Parathyroid adenoma (tissue), 2 donors: ENCODE results near the gene CYYR1.
"Not testable (repeated sequence)": the region's sequence is repeated elsewhere in the genome, so short reads cannot be mapped to it uniquely, and the experiment has no call there.

Source experiments
- H2AFZ ChIP-seq: fragments of 300-600 bp; sonication (generic); one replicate; pipeline ENCODE4 v1.7.0; 2017; ENCODE audit warnings: antibody characterized with exemption, mild to moderate bottlenecking
- H3K27ac ChIP-seq: fragments of 300-600 bp; sonication (generic); one replicate; pipeline ENCODE4 v1.7.0; 2017
- H3K27me3 ChIP-seq: fragments of 300-600 bp; sonication (generic); one replicate; pipeline ENCODE4 v1.7.0; 2017; ENCODE audit warnings: low read length; ENCODE audit not compliant: control insufficient read depth, insufficient read depth
- H3K36me3 ChIP-seq: fragments of 300-600 bp; sonication (generic); one replicate; pipeline ENCODE4 v1.7.0; 2017; ENCODE audit warnings: low read length; ENCODE audit not compliant: control insufficient read depth, insufficient read depth
- H3K4me1 ChIP-seq: fragments of 300-600 bp; sonication (generic); one replicate; pipeline ENCODE4 v1.7.0; 2017; ENCODE audit warnings: control low read depth
- H3K4me2 ChIP-seq: fragments of 300-600 bp; sonication (generic); one replicate; pipeline ENCODE4 v1.7.0; 2017; ENCODE audit warnings: low read length
- H3K4me3 ChIP-seq: fragments of 300-600 bp; sonication (generic); one replicate; pipeline ENCODE4 v1.7.0; 2017; ENCODE audit warnings: low read depth, low read length
- H3K79me2 ChIP-seq: fragments of 300-600 bp; sonication (generic); one replicate; pipeline ENCODE4 v1.7.0; 2017; ENCODE audit warnings: control low read depth
- H3K9ac ChIP-seq: fragments of 300-600 bp; sonication (generic); one replicate; pipeline ENCODE4 v1.7.0; 2017; ENCODE audit warnings: mild to moderate bottlenecking
- H3K9me3 ChIP-seq: fragments of 300-600 bp; sonication (generic); one replicate; pipeline ENCODE4 v1.7.0; 2017; ENCODE audit warnings: low read length; ENCODE audit not compliant: control insufficient read depth
- TF ChIP-seq, protein P1 (sequence below): fragments of 300-600 bp; sonication (generic); IDR thresholded peaks from one replicate; pipeline ENCODE4 v1.7.0; 2017; ENCODE audit warnings: antibody characterized with exemption, mild to moderate bottlenecking
- donor health status: primary hyperparathyroidism.

CYYR1 gene

DNA sequence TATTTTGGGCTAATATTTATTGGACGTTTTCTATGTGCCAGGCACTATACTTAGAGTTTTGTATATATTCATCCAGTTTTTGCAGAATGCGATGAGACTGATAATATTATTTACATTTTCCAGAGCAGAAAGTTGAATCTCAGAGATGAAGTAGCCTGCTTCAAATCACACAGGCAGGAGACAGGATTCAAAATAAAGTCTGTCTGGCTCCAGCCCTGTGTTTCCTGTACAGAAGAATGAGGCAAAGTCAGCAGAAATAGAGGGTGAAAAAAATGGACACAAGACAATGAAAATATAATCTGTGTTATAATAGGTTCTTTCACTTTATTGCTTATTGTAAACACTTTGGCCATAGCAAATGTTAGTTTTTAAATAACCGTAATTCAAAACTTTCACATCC is 107.2 kb downstream of the CYYR1 start:
- Histone ChIP-seq H3K4me3 (no peak overlapping the region), H3K4me2 (no peak overlapping the region), H3K79me2 (no peaks in the 10 kb centered on the region), H3K9ac (no peak overlapping the region), H3K36me3 (no peaks in the 10 kb centered on the region), H3K9me3 (no peaks in the 10 kb centered on the region), H3K27ac (no peak overlapping the region), H3K4me1 (no peaks in the 10 kb centered on the region), H3K27me3 (no peaks in the 10 kb centered on the region), H2AFZ (no peak overlapping the region)
- TF ChIP-seq, protein P1, sequence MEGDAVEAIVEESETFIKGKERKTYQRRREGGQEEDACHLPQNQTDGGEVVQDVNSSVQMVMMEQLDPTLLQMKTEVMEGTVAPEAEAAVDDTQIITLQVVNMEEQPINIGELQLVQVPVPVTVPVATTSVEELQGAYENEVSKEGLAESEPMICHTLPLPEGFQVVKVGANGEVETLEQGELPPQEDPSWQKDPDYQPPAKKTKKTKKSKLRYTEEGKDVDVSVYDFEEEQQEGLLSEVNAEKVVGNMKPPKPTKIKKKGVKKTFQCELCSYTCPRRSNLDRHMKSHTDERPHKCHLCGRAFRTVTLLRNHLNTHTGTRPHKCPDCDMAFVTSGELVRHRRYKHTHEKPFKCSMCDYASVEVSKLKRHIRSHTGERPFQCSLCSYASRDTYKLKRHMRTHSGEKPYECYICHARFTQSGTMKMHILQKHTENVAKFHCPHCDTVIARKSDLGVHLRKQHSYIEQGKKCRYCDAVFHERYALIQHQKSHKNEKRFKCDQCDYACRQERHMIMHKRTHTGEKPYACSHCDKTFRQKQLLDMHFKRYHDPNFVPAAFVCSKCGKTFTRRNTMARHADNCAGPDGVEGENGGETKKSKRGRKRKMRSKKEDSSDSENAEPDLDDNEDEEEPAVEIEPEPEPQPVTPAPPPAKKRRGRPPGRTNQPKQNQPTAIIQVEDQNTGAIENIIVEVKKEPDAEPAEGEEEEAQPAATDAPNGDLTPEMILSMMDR, result no peak

DNA sequence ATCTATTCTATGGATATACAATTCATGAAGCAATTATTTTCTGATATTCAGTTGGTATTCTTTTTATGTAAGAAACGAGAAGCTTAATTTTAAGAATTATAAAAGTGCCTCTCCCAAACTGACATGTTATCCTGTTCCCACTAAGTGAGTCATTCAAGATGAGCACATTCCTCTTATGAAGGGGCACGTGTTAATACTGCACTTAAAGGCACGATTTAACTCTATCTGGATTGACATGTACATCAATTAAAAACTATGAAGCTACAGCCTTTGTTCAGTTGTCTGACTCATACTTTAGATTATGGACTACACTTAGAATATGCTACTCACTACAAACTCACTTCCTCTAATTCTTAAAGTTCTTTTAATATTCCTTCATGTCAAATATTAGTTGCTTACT is 111.6 kb downstream of the CYYR1 start:
- Histone ChIP-seq H3K4me2 (no peak overlapping the region), H3K36me3 (no peaks in the 10 kb centered on the region), H3K9ac (no peak overlapping the region), H3K27me3 (no peaks in the 10 kb centered on the region), H3K27ac (no peak overlapping the region), H3K79me2 (no peaks in the 10 kb centered on the region), H2AFZ (no peak overlapping the region), H3K9me3 (no peaks in the 10 kb centered on the region), H3K4me3 (no peak overlapping the region), H3K4me1 (no peaks in the 10 kb centered on the region)
- TF ChIP-seq, protein P1, result no peak

DNA sequence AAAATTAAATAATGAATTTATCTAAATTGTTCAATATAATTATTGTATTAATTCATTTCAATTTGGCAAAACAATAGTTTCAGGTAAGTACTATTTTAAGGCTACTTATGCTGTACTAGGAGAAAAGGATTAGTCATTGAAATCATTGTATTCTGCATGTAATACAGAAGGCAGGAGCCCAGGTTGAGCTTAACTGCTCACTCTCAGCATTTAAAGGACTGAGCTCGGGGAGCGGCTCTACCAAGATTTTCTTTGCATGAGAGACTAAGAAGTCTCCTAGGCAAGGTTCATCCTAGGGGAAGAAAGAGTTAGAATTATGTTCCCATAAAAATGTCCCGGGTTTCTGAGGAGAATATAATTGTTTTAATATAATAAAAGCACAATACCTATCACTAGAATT is 112.5 kb downstream of the CYYR1 start:
- TF ChIP-seq, protein P1, result no peak
- H3K36me3 ChIP-seq, result no peaks in the 10 kb centered on the region
- H3K27me3 ChIP-seq, result no peaks in the 10 kb centered on the region
- H3K9ac ChIP-seq, result no peak overlapping the region
- H3K27ac ChIP-seq, result no peak overlapping the region
- no peaks in the 10 kb centered on the region for H3K79me2 ChIP-seq
- H3K4me2 ChIP-seq, result no peak overlapping the region
- no peaks in the 10 kb centered on the region for H3K9me3 ChIP-seq
- H2AFZ ChIP-seq, result no peak overlapping the region
- H3K4me3 ChIP-seq, result no peak overlapping the region
- no peaks in the 10 kb centered on the region for H3K4me1 ChIP-seq

DNA sequence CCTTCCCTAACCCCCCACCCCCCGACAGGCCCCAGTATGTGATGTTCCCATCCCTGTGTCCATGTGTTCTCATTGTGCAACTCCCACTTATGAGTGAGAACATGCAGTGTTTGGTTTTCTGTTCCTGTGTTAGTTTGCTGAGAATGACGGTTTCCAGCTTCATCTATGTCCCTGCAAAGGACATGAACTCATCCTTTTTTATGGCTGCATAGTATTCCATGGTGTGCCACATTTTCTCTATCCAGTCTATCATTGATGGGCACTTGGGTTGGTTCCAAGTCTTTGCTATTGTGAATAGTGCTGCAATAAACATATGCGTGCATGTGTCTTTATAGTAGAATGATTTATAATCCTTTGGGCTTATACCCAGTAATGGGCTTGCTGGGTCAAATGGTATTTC is 114.2 kb downstream of the CYYR1 start:
- H2AFZ ChIP-seq, H3K9ac ChIP-seq, H3K4me1 ChIP-seq, H3K79me2 ChIP-seq, H3K9me3 ChIP-seq, H3K4me3 ChIP-seq, H3K36me3 ChIP-seq, H3K4me2 ChIP-seq, H3K27me3 ChIP-seq, H3K27ac ChIP-seq: not testable (repeated sequence)

DNA sequence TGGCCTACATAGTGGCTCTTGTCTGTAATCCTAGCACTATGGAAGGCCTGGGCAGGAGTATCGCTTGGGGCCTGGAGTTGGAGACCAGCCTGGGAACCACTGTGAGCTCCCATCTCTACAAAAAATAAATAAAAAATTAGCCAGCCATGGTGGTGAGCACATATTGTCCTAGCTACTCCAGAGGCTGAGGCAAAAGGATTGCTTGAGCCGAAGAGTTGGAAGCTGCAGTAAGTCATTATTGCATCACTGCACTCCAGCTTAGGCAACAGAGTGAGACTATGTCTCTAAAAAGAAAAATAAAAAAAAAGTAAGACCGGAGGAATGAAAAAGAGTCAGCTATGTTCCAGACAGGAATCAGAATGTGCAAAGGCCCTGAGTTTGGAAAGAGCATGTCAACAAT is 115.3 kb downstream of the CYYR1 start:
- no peak overlapping the region for H2AFZ ChIP-seq
- no peak overlapping the region for H3K27ac ChIP-seq
- no peaks in the 10 kb centered on the region for H3K27me3 ChIP-seq
- no peak overlapping the region for H3K4me2 ChIP-seq
- no peaks in the 10 kb centered on the region for H3K36me3 ChIP-seq
- H3K4me3 ChIP-seq, result no peak overlapping the region
- no peaks in the 10 kb centered on the region for H3K4me1 ChIP-seq
- no peaks in the 10 kb centered on the region for H3K79me2 ChIP-seq
- no peak overlapping the region for H3K9ac ChIP-seq
- H3K9me3 ChIP-seq, result no peaks in the 10 kb centered on the region
- TF ChIP-seq, protein P1, result no peak
